Measurements from ENCODE around the gene GPRC5A. TPM values are rescaled to one million over a fixed set of nuclear protein-coding genes. Genes with fewer than 3 reads are reported as not detected.
A peak's percentile ranks its signal among the peaks of the same experiment; 100 is the strongest.

Gene GPRC5A
- total RNA-seq, 1 donor from 2014 or later = 27.3 TPM

DNA sequence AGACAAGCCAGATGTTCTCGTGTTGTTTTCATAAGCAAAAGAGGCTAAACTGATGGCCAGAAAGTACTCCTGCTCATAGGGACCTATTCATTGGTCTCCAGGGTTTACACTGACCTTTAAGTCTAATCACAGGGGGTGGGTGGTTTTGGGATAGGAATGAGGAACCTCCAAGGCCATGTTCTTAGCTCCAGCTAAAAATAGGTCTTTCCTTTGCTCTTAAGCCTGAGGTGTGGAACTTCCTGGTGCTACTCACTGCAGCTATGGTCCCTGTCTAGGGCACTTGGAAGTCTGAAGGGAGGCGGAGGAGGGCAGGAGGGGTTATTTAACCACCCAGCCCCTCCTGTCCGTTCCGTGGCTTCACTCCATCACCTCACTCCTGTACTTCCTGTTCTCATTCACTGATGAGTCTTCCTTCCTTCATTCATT is 18.6 kb downstream of the GPRC5A start:
- H3K4me1 Mint-ChIP-seq (ENCODE audit: unreplicated experiment) = peaks cover 8% of the 10 kb centered on the region

GRCh38 chr12:12912711-12913110 is 21.3 kb downstream of the GPRC5A start:
- no peak for DNase-seq (ENCODE audit: extremely low spot score, unreplicated experiment)
- peaks cover 18% of the 10 kb centered on the region for H3K4me1 Mint-ChIP-seq (ENCODE audit: unreplicated experiment)
- TF ChIP-seq, protein P1, sequence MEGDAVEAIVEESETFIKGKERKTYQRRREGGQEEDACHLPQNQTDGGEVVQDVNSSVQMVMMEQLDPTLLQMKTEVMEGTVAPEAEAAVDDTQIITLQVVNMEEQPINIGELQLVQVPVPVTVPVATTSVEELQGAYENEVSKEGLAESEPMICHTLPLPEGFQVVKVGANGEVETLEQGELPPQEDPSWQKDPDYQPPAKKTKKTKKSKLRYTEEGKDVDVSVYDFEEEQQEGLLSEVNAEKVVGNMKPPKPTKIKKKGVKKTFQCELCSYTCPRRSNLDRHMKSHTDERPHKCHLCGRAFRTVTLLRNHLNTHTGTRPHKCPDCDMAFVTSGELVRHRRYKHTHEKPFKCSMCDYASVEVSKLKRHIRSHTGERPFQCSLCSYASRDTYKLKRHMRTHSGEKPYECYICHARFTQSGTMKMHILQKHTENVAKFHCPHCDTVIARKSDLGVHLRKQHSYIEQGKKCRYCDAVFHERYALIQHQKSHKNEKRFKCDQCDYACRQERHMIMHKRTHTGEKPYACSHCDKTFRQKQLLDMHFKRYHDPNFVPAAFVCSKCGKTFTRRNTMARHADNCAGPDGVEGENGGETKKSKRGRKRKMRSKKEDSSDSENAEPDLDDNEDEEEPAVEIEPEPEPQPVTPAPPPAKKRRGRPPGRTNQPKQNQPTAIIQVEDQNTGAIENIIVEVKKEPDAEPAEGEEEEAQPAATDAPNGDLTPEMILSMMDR (IDR thresholded peaks at IDR 0.05) = no peak
- H3K27ac Mint-ChIP-seq (ENCODE audit: unreplicated experiment) = no peak overlapping the region
- H3K36me3 Mint-ChIP-seq (ENCODE audit: unreplicated experiment) = peaks cover 31% of the 10 kb centered on the region
- H3K27me3 Mint-ChIP-seq (ENCODE audit: unreplicated experiment) = no peaks in the 10 kb centered on the region
- H3K9me3 Mint-ChIP-seq (ENCODE audit: unreplicated experiment) = no peaks in the 10 kb centered on the region
- no peak overlapping the region for H3K4me3 Mint-ChIP-seq (ENCODE audit: unreplicated experiment)

More for the DNA sequence above, 18.6 kb downstream of the GPRC5A start:
- TF ChIP-seq, protein P1 (IDR thresholded peaks at IDR 0.05) = no peak
- no peaks in the 10 kb centered on the region for H3K27me3 Mint-ChIP-seq (ENCODE audit: unreplicated experiment)
- H3K27ac Mint-ChIP-seq (ENCODE audit: unreplicated experiment) = no peak overlapping the region
- DNase-seq (ENCODE audit: extremely low spot score, unreplicated experiment) = no peak
- no peak overlapping the region for H3K4me3 Mint-ChIP-seq (ENCODE audit: unreplicated experiment)
- no peaks in the 10 kb centered on the region for H3K9me3 Mint-ChIP-seq (ENCODE audit: unreplicated experiment)
- H3K36me3 Mint-ChIP-seq (ENCODE audit: unreplicated experiment) = peaks cover 38% of the 10 kb centered on the region

GRCh38 chr12:12915656-12916055 is 24.3 kb downstream of the GPRC5A start:
- peaks cover 15% of the 10 kb centered on the region for H3K36me3 Mint-ChIP-seq (ENCODE audit: unreplicated experiment)
- DNase-seq (ENCODE audit: extremely low spot score, unreplicated experiment) = no peak
- no peak overlapping the region for H3K4me3 Mint-ChIP-seq (ENCODE audit: unreplicated experiment)
- TF ChIP-seq, protein P1 (IDR thresholded peaks at IDR 0.05) = no peak
- H3K27ac Mint-ChIP-seq (ENCODE audit: unreplicated experiment) = no peak overlapping the region
- no peaks in the 10 kb centered on the region for H3K9me3 Mint-ChIP-seq (ENCODE audit: unreplicated experiment)
- no peaks in the 10 kb centered on the region for H3K27me3 Mint-ChIP-seq (ENCODE audit: unreplicated experiment)
- peaks cover 16% of the 10 kb centered on the region for H3K4me1 Mint-ChIP-seq (ENCODE audit: unreplicated experiment)

- Mint-ChIP-seq H3K36me3 (ENCODE audit: unreplicated experiment) (peaks cover 11% of the 10 kb centered on the region), H3K4me1 (ENCODE audit: unreplicated experiment) (peaks cover 16% of the 10 kb centered on the region)
These were observed 25.0 kb downstream of the GPRC5A start for GRCh38 chr12:12916135-12916944.

GRCh38 chr12:12917517-12917916 is 26.2 kb downstream of the GPRC5A start:
- Mint-ChIP-seq H3K36me3 (ENCODE audit: unreplicated experiment) (peaks cover 11% of the 10 kb centered on the region), H3K27me3 (ENCODE audit: unreplicated experiment) (no peaks in the 10 kb centered on the region), H3K27ac (ENCODE audit: unreplicated experiment) (no peak overlapping the region), H3K9me3 (ENCODE audit: unreplicated experiment) (no peaks in the 10 kb centered on the region), H3K4me3 (ENCODE audit: unreplicated experiment) (no peak overlapping the region), H3K4me1 (ENCODE audit: unreplicated experiment) (peaks cover 25% of the 10 kb centered on the region)
- no peak for DNase-seq (ENCODE audit: extremely low spot score, unreplicated experiment)
- TF ChIP-seq, protein P1 (IDR thresholded peaks at IDR 0.05) = no peak

More at GRCh38 chr12:12916135-12916944, 25.0 kb downstream of the GPRC5A start:
- TF ChIP-seq, protein P1 (IDR thresholded peaks at IDR 0.05) = peak; percentile 99
- DNase-seq (ENCODE audit: extremely low spot score, unreplicated experiment) = peak; percentile 93
- no peaks in the 10 kb centered on the region for H3K27me3 Mint-ChIP-seq (ENCODE audit: unreplicated experiment)
- no peak overlapping the region for H3K4me3 Mint-ChIP-seq (ENCODE audit: unreplicated experiment)
- peak overlapping the region; percentile 34 for H3K27ac Mint-ChIP-seq (ENCODE audit: unreplicated experiment)
- H3K9me3 Mint-ChIP-seq (ENCODE audit: unreplicated experiment) = no peaks in the 10 kb centered on the region

All from osteocyte (in vitro differentiated cells).